ENCODE measurements around the gene ANKRD36C.
"Not testable (repeated sequence)": the region's sequence is repeated elsewhere in the genome, so short reads cannot be mapped to it uniquely, and the experiment has no call there.

- TF ChIP-seq CTCF, POLR2A (IDR thresholded peaks at IDR 0.05): not testable (repeated sequence)
Measured at GRCh38 chr2:95990884-95991283, 740 bp downstream of the ANKRD36C start.

All from right lobe of liver (tissue), 4 donors.